Ovary (tissue), 9 donors: ENCODE results near the gene NKX2-4. TPM values are rescaled to one million over a fixed set of nuclear protein-coding genes. Genes with fewer than 3 reads are reported as not detected.

Experiments used
- polyA plus RNA-seq, 2 donors: library from polyadenylated mRNA; stranded (reverse); fragments of 200-250 nt in 1 of 2; fragments of 350-450 nt in 1 of 2; fragmentation: Illumina TruSeq in 1 of 2; extraction: RNeasy Lipid Tissue Mini Kit (QIAGEN cat#74804) in 1 of 2; gene quantifications; one replicate each; pipeline ENCODE4 v1.2.3, GENCODE V29; 2013 to 2014
- small RNA-seq: library from RNA; depleted of rRNA; stranded (forward); fragments of <200 nt; gene quantifications from one replicate; pipeline ENCODE3, GENCODE V24; 2016
- total RNA-seq, 7 donors: library from RNA; depleted of rRNA in 2 of 7; stranded (reverse); fragments of >200 nt in 2 of 7; fragmentation: NEBNext Ultra II Directional in 3 of 7; extraction: Animal tissue kit (Norgen Biotek cat#: 25700) in 3 of 7; gene quantifications; one replicate each; pipeline versions ENCODE4 v1.1.0 to v1.2.4, GENCODE V29; 2016 to 2023
- donor health status: DM: no; HTN: no; CAD: no; lungs with moderate emphysema.
- donor health status: DM: no; HTN: no; CAD: no.
- donor health status: Bipolar disorder and iron deficiency.
- donor health status: DM: yes; HTN: yes; CAD: no.
- donor health status: DM: no; HTN: no; CAD: no.
- donor health status: DM: yes; HTN: yes; CAD: no.

Gene NKX2-4
- total and polyA plus RNA-seq, 9 donors: not detected

Small RNA genes lying within 50 kb of the gene (small RNA-seq; reads per million reads assigned to genes)
- not detected for gene RN7SKP140

Other genes with a start within 250 kb of the NKX2-4 start
- 10 to 100 TPM; 47.6 to 64.8 (median 50.2) TPM for gene XRN2, start 94.2 kb downstream of the NKX2-4 start, total RNA-seq
- 10 to 100 TPM; 35.8 to 65.8 TPM for gene XRN2, start 94.2 kb downstream of the NKX2-4 start, polyA plus RNA-seq
- not detected for gene NKX2-2, start 116.5 kb upstream of the NKX2-4 start, total RNA-seq
- gene NKX2-2, start 116.5 kb upstream of the NKX2-4 start, polyA plus RNA-seq: not detected